ENCODE measurements around the gene SETD3.

Gene SETD3

DNA sequence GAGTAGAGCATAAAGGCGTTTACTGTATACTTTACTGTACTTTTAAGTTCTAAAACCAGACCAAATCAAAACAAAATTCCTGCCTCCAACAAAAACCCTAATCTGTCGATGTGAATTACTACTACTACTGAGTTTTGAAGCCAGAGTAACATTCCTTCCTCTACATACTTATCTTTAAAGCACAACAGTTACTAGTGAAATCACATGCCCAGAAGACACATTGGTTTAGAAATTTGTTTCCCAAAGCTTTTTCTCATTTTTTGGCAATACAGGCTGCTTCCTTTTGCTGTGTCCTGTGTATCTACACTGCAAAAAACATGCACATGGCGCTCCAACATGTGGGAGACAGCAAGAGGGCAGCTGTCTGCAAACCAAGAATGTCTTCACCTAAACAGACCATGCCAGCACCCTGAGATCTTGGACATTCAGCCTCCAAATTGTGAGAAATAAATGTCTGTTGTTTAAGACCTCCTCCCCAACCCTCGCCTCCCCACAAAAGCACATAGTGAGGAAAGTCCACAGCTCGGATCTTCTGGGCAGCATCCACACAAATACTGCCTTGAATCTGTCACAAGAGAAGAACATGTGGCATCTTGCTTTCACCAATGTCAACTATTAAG lies 21.1 kb downstream of the SETD3 start:
- DNase-seq: no peak

DNA sequence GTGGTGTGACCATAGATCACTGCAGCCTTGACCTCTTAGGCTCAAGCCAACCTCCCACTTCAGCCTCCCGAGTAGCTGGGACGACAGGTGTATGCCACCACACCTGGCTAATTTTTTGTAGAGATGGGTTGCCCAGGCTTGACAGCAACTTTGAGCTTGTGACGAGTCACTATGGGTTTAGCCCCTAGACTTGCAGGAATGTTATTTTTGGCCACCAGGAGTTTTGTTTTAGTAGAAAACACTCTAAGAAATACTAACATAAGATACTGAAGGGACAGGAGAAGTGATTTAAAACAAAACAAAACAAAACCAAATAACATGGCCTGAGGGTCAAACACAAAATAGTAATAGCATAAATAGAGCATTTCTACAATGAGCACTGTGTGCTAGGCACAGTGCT lies 26.4 kb downstream of the SETD3 start:
- no peak for DNase-seq

DNA sequence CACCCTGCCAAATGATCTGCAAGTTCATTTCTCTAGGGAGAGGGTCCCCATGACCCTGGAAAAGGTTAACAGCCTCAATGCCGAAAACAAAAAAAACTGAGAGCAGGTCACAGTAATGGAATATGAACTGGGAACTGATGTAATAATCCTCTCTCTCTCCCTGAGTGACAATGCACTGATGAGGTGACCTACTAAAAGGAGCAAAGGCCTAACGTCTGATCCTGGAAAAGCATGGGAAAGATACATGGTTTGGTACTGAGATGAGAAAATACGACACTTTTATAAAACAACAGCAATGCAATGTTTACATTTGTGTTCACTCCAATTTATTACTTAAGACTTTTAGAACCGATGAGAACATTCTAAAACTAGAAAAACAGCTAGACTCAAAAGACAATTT lies 27.7 kb downstream of the SETD3 start:
- DNase-seq: no peak

DNA sequence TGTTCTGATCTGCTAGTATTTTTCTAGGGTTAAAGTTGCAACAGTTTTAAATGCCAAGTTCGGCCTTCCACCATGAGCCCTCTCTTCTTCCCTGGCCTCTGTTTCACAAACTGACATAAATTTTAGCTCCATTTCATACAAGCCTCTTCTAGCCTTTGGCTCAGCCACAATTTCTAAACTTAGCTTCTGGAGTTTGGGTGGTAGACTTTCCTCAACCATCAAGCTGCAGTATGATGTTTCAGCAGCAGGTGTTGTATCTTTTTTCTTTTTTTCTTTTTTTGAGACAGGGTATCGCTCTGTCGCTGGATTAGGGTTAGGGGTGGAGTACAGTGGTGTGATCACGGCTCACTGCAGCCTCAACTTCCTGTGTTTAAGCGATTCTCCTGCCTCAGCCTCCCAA lies 29.4 kb downstream of the SETD3 start:
- no peak for DNase-seq

DNA sequence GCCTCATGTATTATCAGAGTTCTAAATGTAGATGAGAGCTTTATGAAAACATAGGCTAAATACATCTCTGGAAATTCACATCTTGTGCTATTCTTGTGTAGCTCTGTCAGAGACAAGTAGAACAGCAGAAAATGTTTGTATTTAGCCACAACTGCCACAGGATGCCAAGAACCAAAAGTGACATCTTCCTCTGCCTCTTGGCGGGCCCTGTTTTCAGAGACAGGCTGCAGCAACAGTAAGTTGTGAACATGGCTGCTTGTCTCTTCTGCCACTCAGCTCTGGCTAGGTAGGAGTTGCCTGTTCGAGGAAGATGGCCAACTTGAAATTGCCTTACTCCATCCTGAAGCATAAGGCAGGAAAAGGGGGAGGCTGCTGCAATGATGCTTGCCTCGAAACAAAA lies 30.4 kb downstream of the SETD3 start:
- no peak for DNase-seq

DNA sequence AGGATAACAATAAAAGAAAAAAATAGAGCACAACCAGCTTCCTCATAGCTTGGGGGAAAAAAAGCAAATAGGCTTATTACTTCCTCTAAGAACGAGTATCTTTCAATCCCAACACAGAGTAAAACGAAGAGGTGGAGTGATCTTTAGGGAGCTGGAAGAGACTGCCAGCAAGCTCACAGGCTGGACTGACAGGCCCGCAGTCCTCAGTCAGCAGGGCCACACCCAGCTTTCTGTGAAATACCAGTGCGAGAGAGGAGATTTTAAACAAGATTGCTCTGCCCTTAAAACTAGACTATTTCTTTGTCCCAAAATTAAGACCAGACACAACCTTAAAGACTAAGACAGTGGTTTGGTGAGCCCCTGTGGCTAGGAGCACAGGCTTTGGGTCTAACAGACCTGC lies 32.9 kb downstream of the SETD3 start:
- DNase-seq: no peak

DNA sequence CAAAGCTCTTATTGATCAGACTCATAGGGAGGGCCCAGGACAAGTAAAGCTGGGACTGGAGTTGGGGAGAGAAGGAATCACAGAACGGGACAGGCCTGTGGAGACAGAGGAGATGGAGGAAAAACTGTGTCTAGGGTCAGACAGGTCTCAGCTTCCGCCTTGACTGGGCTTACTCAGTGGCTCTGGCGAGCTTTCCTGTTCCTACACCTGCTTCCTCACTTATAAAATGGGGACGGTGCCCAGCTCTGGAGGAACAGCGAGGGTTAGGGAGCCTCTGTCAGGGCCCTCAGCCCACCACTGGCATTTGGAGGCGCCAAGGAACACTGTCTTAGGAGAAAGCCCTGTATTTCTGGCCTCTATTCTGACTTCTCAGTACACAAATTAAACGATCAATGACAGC lies 34.7 kb downstream of the SETD3 start:
- no peak for DNase-seq

DNA sequence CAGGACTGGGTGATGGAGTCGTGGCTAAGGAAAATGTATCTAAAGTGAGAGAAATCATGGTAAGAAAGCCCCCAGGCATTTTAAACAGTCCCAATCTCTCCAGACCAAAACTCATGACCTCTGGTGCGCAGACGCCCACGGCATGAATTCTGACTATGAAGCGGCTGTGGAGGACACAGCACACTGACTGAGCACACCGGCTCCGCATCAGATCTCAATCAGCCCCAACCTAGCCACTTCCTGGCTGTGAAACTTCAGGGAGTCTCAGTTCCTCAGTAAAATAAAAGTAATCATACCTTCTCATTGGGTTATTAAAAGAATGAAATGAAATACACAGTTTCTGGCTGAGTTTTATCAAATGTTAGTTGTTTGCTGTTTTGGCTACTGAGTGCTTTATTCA lies 38.7 kb downstream of the SETD3 start:
- DNase-seq: no peak

DNA sequence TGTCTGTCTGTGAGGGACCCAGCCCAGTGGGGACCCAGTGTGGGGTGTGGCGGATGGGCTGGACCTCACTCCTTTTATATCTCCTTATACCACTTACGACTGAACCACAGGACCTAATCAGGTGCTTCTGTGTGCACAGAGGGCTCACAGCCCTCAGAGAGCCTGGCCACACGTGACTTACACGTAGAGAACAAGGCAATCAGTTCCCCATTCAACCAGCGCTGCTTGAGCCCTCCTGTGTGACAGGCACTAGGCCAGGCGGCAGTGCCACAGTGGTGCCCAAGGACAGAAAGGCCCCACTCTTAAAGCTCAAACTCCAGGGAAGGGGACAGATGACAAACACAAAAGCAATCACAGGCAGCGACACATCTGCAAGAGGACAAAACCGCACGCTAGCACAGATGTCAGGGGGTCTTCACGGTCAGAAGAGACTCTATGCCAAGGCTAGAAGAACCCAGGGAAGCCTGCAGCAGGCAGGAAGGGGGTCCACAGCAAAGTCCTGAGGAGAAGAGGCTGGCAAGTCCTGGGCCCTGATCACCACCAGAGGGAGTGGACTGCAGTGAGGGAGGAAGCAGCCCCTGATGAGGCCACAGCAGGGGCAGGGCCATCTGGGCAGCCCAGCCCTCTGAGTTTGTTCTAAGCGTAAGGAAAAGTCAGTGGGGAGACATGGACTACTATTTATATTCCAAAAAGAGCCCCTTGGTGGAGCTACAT lies 39.3 kb downstream of the SETD3 start:
- no peak for DNase-seq

DNA sequence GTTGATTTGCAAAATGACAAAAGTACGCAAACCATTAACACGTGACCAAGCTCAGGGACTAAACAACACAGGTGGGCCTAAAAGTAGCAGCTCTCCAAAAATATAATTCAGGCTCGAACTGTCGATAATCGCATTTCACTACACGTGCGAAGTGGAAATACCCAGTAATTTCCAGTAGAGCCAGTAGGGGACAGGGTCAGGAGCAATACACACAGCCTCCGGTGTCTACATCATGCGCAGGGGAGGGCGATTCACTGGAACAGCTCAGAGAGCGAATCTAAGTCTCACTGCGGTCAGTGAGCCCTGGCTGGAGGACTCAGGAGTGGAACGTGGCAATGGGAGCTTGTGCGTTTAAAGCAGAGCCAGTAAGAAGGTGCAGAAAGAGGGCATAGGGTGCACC lies 40.4 kb downstream of the SETD3 start:
- no peak for DNase-seq

DNA sequence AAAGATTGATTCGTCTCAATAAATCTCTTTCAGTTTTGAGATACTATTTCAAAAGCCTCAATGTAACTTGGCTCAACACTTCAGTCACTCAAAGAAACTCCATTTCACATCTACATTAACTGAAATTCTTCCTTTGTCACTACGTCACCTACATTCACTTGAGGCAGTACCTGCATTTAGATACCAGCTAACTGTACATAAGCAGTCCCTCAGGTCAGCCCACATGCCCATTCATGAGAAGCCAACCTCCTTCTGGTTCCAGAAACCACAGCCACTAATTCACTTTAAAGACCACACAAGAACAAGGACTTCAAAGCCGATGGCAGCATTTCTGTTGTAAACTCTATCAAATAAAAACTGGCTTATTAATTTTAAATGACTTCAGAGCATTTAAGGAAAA lies 43.0 kb downstream of the SETD3 start:
- DNase-seq: no peak

DNA sequence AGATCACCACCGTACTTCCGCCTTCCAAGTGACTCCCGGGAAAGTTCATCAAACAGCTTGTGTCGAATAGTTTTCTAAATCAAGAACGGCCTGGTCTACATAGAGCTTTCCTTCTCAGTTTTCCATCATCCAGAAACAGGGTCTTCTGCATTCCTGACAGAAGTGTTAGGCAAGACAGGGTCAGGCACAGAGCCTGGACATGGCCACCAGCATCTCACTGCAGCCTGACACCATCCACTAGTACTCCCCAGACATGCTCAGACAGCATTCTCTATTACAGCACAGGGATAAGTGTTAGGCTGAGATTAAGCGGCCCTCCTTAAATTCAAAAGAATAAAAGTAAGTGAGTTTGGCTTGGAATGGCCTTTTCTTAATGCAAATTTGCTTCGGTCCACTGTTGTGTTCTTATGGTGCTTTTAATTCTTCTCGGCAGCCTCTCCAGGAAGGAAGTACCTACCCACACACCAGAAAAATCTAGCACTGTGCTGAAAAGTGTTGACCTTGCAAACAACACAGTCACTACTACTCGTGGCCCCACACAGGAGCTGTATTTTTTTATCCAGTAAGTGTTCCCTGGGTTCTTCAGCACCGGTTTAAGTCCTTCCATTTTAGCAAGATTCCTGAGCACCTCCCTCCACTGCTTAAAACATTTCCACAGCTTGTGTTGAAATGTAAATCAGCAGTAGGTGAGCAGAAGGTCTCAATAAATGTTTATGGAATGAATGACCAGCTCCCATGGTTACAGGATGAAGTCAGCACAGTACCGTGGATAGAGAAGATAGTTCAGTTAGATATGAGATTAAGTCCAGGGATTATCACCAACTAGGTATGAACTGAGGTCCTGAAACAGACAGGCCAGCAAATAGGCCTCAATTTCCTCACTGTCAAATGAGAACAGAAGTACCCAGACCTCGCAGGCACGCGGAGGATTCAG lies 44.1 kb downstream of the SETD3 start:
- DNase-seq: no peak

DNA sequence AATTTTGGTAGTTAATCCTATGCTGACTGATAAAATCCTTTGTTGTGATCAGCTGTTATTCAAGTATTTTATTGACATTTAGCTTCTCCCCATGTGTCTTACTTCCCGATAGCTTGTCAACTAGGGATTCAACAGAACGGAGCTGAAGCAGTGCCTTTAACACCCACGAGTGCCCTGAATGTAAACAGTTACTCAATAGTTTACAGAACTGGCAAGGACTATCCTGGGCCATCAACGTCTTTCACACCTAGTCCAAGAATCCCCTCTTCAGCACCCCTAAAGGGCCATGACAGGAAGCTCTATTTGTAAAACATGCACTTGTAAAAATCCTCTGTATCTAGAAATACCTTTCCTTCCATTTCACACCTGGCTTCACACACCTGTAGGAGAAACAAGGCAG lies 45.3 kb downstream of the SETD3 start:
- no peak for DNase-seq

DNA sequence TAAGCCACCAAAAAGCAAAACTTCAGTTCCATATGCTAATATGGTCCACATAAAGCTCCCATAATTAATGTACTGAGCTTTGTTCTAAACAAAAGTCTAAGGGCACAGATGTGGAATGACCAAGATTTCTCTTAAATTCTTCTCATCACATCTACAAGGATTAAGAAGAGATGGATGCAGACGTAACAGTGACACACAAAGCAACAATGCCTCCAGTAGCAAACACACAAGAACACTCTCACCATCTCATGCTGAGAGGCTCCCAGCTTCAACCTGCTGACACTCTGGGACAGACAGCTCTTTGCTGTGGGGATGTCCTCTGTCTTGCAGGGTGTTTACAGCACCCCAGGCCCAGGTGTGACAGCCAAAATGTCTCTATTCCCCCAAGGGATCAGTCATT lies 48.2 kb downstream of the SETD3 start:
- peak; percentile 19 for DNase-seq

DNA sequence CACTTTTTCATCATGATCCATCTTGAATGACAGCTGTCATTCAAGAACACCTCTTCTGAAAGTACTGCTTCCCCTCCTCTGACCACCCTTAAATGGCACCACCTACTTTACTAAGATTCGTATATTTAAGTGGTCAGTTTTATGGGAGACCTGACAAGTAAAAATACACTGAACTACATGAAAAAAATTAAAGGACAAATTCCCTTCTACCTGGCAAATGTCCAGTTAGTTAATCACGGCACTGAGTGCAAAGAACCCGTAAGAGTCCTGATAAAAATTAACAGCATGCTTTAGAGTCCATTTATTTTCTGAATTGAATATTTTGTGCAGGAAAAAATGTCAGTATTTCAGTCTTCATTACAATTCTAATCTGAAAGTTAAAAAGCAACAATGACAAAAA lies 48.7 kb downstream of the SETD3 start:
- DNase-seq: no peak

DNA sequence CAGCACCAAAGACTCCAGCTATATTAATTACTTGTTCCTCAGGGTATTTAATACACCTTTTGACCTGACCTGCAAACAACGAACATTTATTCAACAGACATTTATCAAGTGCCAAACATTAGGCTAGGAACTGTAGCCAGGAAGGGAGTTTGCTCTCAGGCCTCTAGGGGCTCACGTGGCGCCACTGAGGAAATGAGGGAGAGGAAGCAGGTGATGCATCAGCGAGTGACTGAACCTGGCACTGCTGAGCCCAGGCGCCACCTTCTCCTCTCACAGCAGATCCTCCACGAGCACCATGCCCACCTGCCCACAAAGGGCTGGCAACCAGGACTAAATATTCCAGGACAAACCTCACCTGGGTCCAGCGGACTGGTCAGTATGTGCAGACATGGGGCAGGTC lies 50.2 kb downstream of the SETD3 start:
- no peak for DNase-seq

DNA sequence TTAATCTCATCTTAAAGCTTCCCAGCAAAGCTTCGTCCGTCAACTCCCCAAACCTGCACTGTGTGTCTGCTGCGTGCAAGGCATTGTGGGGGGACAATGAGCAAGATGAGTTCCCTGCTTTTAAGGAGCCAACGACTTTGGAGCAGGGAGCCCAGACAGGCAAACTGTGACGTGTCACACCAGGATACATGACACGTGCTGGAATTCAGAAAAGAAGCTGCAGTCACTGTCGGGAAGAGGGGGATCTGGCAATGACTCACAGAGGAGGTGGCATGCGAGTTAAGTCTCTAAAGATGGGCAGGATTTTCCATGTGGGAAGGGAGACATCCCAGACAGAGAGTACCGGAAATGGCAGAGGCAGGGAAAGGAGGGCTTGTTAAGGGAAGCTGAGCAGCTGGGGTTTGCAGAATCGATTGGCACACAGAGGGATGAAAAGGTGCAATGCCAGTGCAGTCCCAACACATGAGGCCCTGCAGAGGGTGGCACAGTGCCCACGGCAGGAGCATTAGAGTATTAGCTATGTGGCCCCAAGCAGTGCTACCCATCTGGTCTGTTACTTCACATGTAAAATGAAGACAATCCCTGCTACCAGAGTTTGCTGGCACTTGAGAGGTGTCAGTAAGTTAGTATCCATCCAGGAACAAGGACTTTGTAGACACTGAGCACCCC lies 52.9 kb downstream of the SETD3 start:
- peak; percentile 94 for DNase-seq

DNA sequence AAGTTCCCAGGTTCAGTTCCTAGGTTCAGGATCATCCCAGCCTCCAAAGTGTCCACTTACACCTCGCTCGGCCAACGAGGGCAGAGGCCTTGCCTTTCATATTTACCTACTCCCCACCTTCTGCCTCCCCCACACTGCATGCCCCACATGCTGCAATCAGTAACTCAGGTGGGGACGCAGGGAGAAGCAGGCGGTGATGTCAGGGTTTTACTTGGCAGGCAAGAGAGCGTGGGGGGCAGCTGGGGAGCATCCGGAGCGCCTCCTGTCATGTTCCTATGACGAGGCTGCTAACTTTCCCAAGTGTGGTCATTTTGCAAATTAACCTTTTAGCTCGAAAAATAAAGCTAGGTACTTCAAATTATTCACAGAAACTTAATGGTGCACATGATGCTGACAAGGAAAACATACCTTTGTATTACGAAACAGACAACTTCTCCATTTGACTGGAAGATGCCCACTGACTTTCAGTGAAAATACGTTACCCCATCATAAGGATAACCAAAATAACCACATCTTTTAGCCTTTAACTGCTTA lies 53.8 kb downstream of the SETD3 start:
- no peak for DNase-seq

DNA sequence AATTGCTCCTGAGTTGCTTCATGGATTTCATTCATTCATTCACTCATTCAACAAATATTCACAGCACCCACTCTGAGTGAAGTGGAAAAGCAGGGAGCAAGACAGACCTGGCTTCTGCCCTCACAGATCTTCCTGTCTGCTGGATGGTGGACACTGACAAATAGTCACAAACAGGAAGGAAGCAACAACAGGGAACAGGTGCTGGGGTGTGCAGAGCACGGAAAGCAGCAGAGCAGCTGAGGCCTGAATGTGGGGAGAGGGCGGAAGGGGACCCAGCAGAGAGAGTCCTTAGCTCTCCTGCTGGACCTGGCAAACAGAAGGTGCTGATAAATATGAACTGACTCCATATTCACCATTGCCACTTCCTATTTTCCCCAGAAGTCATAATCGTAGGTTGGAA lies 54.4 kb downstream of the SETD3 start:
- no peak for DNase-seq

DNA sequence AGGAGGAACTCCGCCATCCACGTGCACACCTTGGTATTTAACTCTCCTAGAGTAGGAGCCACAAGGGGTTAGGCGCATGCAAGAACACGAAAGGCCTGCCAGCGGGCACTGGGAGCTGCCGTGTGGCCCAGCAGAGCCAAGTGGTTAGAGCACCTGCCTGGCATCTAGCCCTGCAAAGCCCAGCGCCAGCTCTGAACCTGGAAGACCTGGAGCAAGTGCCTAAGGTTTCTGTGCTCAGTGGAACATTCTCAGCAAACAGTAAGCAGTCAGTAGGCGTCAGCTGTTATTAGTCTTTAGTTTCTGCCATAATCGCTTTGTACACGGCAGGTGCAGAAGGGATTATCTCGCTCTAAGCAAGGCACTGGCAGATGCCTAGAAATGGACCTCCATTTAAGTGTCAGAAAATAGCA lies 55.4 kb downstream of the SETD3 start:
- no peak for DNase-seq

DNA sequence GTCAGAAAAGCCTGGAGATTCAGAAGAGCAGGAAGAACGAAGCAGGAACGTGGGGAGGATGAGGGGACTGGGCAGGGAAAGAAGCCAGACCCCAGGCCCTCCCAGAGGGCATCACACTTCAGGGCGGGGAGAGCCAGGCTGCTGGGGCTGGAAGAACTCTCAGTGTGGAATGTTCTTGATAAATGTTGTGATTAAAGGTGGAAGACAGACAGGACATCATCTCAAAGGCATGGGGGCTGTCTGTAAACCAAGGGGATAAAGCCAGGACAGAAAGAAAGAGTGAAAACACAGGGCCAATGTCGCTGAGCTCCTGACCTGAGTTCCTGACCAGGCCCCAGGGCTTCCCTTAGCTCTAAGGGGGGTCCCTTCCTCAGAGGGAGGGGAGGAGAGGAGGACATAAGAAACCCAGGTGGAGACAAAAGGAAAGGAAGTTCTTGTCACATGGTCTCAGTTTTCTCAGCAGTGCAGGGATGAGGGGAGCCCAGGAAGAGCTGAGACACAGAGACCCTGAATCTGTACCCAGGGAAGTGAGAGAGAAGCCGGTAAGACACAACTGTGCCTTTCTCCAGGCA lies 56.3 kb downstream of the SETD3 start:
- DNase-seq: no peak

DNA sequence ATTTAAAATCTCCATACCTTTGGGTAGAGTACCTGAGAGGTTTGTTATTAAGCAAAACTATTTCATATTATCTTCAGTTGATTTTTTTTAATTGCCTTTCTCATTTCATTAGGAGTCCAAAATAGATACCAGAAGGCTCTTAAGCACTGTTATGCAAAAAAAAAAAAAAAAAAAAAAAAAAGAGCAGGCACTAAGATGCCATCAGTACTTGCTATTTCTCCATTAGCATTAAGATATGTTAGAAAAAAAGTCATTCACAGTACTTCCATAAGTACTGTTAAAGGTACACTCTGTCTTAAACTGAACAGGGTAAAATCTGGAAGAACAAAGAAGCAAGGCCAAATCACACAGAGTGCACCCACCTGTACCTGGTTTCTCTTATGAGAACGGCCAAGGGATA lies 57.2 kb downstream of the SETD3 start:
- no peak for DNase-seq
